Muscle layer of duodenum (tissue), 2 donors: ENCODE results near the gene MS4A6A.
A peak's percentile ranks its signal among the peaks of the same experiment; 100 is the strongest.
"Not testable (repeated sequence)": the region's sequence is repeated elsewhere in the genome, so short reads cannot be mapped to it uniquely, and the experiment has no call there.

Experiments used
- H3K27ac ChIP-seq: one replicate; pipeline ENCODE4 v1.7.0; 2013; ENCODE audit warnings: mild to moderate bottlenecking, low read length
- H3K27me3 ChIP-seq: one replicate; pipeline ENCODE4 v1.7.0; 2013; ENCODE audit warnings: low read depth, mild to moderate bottlenecking, control low read depth, low read length
- H3K36me3 ChIP-seq, 2 donors: one replicate each; pipeline ENCODE4 v1.7.0; 2013; ENCODE audit warnings: low read length in 2 of 2, control low read depth in 1 of 2, mild to moderate bottlenecking in 1 of 2; ENCODE audit not compliant: insufficient read depth in 2 of 2, control insufficient read depth in 1 of 2
- H3K4me1 ChIP-seq, 2 donors: one replicate each; pipeline ENCODE4 v1.7.0; 2013; ENCODE audit warnings: low read length in 2 of 2, mild to moderate bottlenecking in 2 of 2, control low read depth in 1 of 2, moderate library complexity in 1 of 2; ENCODE audit not compliant: insufficient read depth in 2 of 2, control insufficient read depth in 1 of 2
- H3K4me3 ChIP-seq, 2 donors: one replicate each; pipeline ENCODE4 v1.7.0; 2013; ENCODE audit warnings: low read length in 2 of 2, low read depth in 1 of 2, mild to moderate bottlenecking in 1 of 2
- H3K9me3 ChIP-seq, 2 donors: one replicate each; pipeline ENCODE4 v1.7.0; 2013; ENCODE audit warnings: low read length in 2 of 2, control low read depth in 1 of 2, mild to moderate bottlenecking in 1 of 2; ENCODE audit not compliant: control insufficient read depth in 1 of 2
- donor health status: healthy.

MS4A6A gene

DNA sequence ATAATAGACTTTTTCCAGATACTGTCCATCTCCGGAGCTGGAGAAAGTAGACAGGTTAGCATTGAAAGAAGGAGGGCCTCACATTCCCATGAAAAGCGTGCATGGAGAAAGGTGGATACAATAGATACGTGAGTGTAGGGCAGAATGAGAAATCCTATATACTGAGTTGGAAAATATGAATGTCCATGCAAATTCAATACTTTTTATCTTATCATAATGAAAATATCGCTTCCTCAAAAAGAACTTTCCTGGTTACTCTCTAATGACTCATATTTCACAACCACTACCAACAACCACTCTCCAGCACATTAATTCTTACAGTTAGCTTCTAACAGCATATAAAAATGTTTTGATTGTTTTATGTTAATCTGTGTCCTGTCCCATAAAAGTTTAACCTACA is 22.0 kb upstream of the MS4A6A start:
- Histone ChIP-seq H3K27ac (no peak overlapping the region), H3K36me3 (no peaks in the 10 kb centered on the region), H3K27me3 (no peaks in the 10 kb centered on the region), H3K9me3 (no peaks in the 10 kb centered on the region), H3K4me1 (no peaks in the 10 kb centered on the region), H3K4me3 (no peak overlapping the region)

DNA sequence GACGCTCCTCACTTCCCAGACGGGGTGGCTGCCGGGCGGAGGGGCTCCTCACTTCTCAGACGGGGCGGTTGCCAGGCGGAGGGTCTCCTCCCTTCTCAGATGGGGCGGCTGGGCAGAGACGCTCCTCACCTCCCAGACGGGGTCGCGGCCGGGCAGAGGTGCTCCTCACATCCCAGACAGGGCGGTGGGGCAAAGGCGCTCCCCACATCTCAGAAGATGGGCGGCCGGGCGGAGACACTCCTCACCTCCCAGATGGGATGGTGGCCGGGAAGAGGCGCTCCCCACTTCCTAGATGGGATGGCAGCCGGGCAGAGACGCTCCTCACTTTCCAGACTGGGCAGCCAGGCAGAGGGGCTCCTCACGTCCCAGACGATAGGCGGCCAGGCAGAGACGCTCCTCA is 18.5 kb upstream of the MS4A6A start:
- H3K4me3 ChIP-seq, H3K36me3 ChIP-seq, H3K4me1 ChIP-seq: not testable (repeated sequence)

DNA sequence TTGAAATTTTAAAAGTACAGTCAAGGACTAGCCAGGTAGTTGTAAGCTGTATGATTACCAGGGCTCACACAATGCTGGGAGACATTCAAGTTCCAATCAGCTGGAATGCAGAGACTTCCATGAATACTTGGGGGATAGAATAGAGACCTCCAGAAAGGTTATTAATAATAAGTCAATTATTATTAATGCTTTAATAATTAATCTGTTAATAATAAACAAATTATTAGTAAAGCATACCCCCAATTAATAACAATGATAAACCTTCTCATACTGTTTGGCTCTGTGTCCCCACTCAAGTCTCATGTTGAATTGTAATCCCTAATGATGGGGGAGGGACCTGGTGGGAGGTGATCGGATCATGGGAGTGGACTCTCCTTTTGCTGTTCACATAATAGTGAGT is 14.6 kb upstream of the MS4A6A start:
- no peak overlapping the region for H3K27ac ChIP-seq
- H3K9me3 ChIP-seq: no peaks in the 10 kb centered on the region
- no peak overlapping the region for H3K4me3 ChIP-seq
- no peaks in the 10 kb centered on the region for H3K4me1 ChIP-seq
- H3K27me3 ChIP-seq: no peaks in the 10 kb centered on the region
- H3K36me3 ChIP-seq: no peaks in the 10 kb centered on the region

More for the DNA sequence above, 18.5 kb upstream of the MS4A6A start:
- not testable (repeated sequence) for H3K27ac ChIP-seq, H3K9me3 ChIP-seq, H3K27me3 ChIP-seq

DNA sequence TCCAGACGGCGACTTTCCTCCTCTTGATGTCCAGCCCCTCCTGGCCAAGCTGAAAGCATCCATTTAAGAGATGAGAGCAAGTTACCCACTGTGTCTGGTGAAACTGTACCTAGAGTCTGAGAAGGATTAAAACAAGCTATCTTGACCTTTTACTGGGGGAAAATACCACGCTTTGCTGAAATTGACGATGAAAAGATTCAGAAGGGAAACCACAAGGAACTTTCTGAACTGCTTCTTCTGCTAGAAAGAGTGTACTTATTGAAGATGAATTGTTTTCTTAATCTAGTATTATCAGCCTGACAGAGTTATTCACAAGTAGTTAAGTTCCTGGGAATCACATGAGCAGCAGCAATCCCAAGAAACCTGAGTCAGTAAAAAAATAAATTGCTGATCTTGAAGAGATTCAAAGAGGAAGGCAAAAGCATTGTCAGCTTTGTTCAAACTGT is 13.1 kb upstream of the MS4A6A start:
- Histone ChIP-seq H3K9me3 (no peaks in the 10 kb centered on the region), H3K27me3 (no peaks in the 10 kb centered on the region), H3K36me3 (no peaks in the 10 kb centered on the region), H3K27ac (peak overlapping the region; percentile 45), H3K4me1 (no peaks in the 10 kb centered on the region), H3K4me3 (no peak overlapping the region)

DNA sequence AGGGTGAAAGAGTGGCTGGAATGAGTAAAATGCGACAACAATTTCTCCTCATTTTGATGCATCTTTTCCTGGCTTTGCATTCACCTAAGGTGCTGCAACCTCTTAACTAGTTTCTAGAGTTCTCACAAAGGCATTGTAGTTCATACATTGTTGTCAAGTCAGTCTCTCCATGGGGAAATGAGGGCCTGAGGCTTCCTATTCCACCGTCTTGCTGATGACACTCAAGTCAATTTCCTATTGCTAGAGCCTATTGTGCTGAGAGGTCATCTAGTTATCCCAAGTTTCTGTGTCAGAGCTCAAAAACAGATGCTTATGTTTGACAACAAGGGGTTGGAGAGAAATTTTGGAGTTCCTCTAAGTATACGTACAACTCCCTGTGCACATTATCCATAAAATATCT is 11.6 kb upstream of the MS4A6A start:
- Histone ChIP-seq H3K4me1 (no peaks in the 10 kb centered on the region), H3K9me3 (no peaks in the 10 kb centered on the region), H3K4me3 (no peak overlapping the region), H3K36me3 (no peaks in the 10 kb centered on the region), H3K27ac (peak overlapping the region; percentile 31), H3K27me3 (no peaks in the 10 kb centered on the region)

DNA sequence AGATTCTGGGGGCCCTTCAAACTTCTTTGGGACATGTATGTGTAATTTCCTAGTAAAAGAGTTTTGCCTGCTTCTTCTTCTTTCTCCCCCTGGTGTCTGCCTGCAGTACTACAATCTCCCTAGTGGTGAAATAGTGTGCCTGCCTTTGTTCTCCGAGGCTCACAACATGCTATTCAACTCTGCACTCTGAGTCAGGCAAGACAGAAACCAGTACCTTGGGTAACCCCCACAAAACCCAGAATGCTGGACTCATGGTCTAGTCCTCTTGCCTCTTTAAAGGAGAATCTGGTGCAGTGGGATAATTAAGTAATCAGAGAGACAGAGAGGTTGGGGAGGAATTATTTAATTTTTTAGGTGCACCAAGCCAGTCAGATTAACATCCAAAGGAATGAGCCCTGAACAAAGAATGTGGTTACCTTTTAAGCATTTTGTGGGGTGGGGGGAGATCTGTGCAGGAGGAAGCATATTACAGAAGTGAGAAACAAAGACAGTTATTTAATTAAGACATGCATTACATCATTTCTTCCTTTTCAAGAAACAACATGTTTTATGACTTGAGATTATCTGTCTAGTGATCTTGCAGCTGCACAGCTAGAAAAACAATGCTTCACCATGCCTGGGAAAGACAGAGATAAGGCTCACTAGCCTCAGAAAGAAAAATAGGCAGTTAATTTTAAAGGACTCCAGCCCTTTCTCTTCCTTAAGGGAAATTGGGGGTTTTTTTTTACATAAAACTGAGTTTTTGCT is 11.0 kb upstream of the MS4A6A start:
- H3K4me3 ChIP-seq: no peak overlapping the region
- no peaks in the 10 kb centered on the region for H3K36me3 ChIP-seq
- no peaks in the 10 kb centered on the region for H3K9me3 ChIP-seq
- no peaks in the 10 kb centered on the region for H3K4me1 ChIP-seq
- peak overlapping the region; percentile 31 for H3K27ac ChIP-seq
- no peaks in the 10 kb centered on the region for H3K27me3 ChIP-seq

DNA sequence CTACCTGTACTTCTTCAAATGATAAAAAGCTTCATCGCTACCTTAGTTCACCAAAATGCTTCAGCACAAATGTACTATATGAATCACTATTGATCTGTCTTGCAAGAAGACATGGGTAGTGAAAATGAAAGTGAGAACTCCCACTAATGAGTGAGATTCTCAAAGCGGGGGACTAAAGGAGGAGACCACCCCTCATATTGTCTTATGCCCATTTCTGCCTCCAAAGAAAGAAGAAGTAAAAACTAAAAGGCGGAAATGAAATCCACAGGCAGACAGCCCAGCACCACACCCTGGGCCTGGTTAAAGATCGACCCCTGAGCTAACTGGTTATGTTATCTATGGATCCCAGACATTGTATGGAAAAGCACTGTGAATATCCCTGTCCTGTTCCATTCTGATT is 9.7 kb upstream of the MS4A6A start:
- not testable (repeated sequence) for H3K27ac ChIP-seq, H3K4me1 ChIP-seq, H3K27me3 ChIP-seq

DNA sequence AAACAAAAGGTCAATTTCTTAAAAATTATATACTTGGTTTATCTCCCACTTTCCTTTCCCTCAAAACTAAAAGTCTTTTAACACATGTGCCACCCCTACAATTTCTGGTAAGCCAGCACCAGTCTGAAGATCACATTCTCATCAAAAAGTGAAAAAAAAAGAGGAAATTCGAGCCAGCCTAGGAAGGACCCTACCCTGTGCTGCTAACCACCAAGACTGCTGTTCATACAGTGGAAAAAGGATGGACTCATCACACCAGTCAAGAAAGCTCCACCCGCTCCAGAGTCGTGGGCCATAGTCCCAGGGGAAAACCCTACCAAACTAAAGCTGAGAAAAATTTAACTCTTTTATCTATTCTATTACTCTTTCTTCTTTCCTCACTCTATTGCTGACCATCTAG is 5.6 kb upstream of the MS4A6A start:
- H3K9me3 ChIP-seq, H3K4me3 ChIP-seq, H3K27me3 ChIP-seq, H3K4me1 ChIP-seq, H3K27ac ChIP-seq, H3K36me3 ChIP-seq: not testable (repeated sequence)

More for the DNA sequence above, 9.7 kb upstream of the MS4A6A start:
- H3K36me3 ChIP-seq, H3K9me3 ChIP-seq, H3K4me3 ChIP-seq: not testable (repeated sequence)

DNA sequence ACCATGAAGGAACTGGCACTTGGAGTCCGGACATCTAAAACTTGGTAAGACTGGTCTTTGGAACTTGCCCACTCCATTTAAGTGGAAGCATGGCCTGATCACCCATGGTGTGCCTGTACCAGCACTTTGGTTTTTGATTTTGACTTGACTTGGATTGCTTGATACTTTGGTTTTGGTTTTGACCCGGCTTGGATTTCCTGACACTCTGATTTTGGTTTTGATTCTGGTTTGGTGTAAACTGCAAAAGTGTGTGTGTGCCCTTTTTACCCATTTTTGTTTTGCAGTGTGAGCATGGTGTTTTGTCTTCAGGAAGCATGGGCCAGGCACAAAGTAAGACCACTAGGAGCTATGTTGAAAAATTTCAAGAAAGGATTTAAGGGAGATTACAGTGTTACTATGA is 3.2 kb upstream of the MS4A6A start:
- H3K9me3 ChIP-seq, H3K27me3 ChIP-seq, H3K27ac ChIP-seq, H3K4me1 ChIP-seq, H3K36me3 ChIP-seq, H3K4me3 ChIP-seq: not testable (repeated sequence)

DNA sequence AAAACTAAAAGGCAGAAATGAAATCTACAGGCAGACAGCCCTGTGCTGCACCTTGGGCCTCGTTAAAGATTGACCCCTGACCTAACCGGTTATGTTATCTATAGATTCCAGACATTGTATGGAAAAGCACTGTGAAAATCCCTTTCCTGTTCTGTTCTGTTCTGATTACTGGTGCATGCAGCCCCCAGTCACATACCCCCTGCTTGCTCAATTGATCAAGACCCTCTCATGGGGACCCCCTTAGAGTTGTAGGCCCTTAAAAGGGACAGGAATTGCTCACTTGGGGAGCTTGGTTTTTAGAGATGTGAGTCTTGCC is 2.6 kb upstream of the MS4A6A start:
- not testable (repeated sequence) for H3K4me3 ChIP-seq, H3K27ac ChIP-seq, H3K27me3 ChIP-seq, H3K36me3 ChIP-seq, H3K9me3 ChIP-seq, H3K4me1 ChIP-seq

DNA sequence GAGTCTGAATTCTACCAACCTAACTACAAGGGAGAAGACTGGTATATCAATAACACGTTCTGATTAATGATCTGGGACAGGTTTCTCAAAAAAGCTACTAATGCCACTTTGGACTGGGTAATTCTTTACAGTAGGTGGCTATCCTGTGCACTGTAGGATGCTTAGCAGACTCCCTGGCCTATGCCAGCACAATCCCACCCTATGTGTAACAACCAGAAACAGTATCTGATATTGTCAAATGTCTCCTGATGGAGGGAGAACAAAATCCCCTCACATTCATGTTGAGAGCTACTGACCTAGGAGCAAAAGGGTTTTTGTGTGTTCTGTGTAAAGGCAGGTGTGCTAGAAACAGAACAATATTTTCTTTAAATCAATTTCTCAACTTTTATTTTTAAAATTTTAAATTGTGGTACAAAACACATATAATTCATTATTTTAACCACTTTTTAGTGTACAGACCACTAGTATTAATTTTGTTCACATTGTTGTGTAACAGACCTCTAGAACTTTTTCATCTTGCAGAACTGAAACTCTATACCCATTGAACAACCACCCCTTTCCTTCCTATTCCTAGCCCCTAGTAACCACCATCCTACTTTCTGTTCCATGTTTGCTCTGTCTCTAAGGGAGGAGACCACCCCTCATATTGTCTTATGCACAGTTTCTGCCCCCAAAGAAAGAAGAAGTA is 2.1 kb upstream of the MS4A6A start:
- Histone ChIP-seq H3K4me3 (no peak overlapping the region), H3K36me3 (no peaks in the 10 kb centered on the region), H3K9me3 (no peaks in the 10 kb centered on the region), H3K27me3 (no peaks in the 10 kb centered on the region), H3K27ac (peak overlapping the region; percentile 17), H3K4me1 (no peaks in the 10 kb centered on the region)
